ENCODE data around the gene IER5L.
A peak's percentile ranks its signal among the peaks of the same experiment; 100 is the strongest.

The IER5L gene

DNA sequence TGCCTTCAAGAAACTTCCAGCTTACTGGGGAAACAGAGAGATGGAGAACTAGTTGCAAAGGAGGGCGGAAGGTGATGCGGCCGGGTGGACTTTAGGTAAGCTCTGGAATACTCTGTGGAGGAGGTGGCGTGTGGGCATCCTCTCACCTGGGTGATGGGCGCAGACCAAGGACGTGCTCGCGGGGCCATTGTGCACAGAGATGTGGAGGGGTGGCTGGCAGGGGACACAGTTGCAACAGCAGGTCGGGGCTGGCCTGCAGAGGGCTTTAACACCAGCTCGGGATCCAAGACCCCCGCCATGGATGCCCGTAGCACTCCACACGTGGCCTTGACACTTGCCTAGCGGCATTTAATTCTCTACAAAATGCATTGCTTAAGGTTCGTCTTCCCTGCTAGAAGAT is 26.6 kb downstream of the IER5L start:
- no peaks in the 10 kb centered on the region for H3K9me3 Mint-ChIP-seq
- TF ChIP-seq, protein P1, sequence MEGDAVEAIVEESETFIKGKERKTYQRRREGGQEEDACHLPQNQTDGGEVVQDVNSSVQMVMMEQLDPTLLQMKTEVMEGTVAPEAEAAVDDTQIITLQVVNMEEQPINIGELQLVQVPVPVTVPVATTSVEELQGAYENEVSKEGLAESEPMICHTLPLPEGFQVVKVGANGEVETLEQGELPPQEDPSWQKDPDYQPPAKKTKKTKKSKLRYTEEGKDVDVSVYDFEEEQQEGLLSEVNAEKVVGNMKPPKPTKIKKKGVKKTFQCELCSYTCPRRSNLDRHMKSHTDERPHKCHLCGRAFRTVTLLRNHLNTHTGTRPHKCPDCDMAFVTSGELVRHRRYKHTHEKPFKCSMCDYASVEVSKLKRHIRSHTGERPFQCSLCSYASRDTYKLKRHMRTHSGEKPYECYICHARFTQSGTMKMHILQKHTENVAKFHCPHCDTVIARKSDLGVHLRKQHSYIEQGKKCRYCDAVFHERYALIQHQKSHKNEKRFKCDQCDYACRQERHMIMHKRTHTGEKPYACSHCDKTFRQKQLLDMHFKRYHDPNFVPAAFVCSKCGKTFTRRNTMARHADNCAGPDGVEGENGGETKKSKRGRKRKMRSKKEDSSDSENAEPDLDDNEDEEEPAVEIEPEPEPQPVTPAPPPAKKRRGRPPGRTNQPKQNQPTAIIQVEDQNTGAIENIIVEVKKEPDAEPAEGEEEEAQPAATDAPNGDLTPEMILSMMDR (IDR thresholded peaks at IDR 0.05): no peak
- H3K4me1 Mint-ChIP-seq: peaks cover 26% of the 10 kb centered on the region
- peaks cover 22% of the 10 kb centered on the region for H3K36me3 Mint-ChIP-seq (ENCODE audit: low read depth)
- H3K4me3 Mint-ChIP-seq: no peak overlapping the region
- DNase-seq: no peak
- H3K27ac Mint-ChIP-seq: peak overlapping the region; percentile 81
- H3K27me3 Mint-ChIP-seq (ENCODE audit: low read depth, poor library complexity): peaks cover 3% of the 10 kb centered on the region

DNA sequence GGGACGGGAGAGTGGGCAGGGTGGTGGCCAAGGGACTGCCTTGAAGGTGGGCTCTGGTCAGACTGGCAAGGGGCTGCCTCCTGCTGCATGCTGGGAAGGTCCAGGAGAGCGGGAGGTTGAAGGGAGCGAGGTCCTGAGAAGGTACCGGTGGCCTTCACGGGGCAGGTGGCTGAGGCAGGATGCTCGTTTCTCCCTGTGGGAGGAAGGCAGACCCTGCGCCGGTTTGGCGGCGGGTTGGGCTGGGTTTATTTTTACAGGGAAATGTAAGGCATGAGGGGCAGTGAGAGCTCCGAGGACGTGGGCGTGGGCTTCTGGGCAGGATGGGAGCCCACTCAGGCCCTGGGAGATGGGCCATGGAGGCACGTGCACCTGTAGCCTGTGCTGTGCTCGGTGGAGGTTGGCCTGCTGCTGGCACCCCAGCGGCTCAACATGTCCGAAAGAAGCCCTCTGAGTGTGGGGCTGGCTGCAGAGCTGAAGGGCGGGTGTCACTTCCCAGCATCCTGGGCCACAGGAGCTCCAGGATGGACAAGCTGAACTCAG is 27.3 kb downstream of the IER5L start:
- TF ChIP-seq, protein P1 (IDR thresholded peaks at IDR 0.05): no peak
- DNase-seq: no peak
- H3K4me3 Mint-ChIP-seq: no peak overlapping the region
- H3K4me1 Mint-ChIP-seq: peaks cover 33% of the 10 kb centered on the region
- no peaks in the 10 kb centered on the region for H3K9me3 Mint-ChIP-seq
- peaks cover 3% of the 10 kb centered on the region for H3K27me3 Mint-ChIP-seq (ENCODE audit: low read depth, poor library complexity)
- H3K36me3 Mint-ChIP-seq (ENCODE audit: low read depth): peaks cover 21% of the 10 kb centered on the region
- H3K27ac Mint-ChIP-seq: no peak overlapping the region

DNA sequence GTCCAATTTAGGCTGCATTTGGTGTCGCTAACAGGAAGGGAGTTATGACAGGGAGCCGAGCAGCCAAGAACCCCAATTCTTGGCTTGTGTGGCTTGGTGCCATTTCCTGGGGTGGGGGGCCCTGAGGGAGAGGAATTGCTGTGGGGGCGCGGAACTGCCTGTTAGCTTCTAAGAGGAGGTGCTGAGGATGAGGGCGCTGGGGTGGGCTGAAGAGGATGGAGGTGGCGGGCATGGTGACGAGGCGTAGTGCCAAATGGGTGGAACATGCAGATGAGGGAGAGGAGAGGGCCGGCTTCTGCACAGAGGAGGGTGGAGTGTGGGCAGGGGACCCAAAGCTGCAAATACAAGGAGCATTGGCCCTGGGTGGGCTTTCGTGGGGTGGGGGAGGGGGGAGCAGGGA is 27.9 kb downstream of the IER5L start:
- peaks cover 39% of the 10 kb centered on the region for H3K4me1 Mint-ChIP-seq
- H3K27ac Mint-ChIP-seq: peak overlapping the region; percentile 33
- TF ChIP-seq, protein P1 (IDR thresholded peaks at IDR 0.05): no peak
- H3K4me3 Mint-ChIP-seq: no peak overlapping the region
- DNase-seq: no peak
- peaks cover 16% of the 10 kb centered on the region for H3K36me3 Mint-ChIP-seq (ENCODE audit: low read depth)
- peaks cover 3% of the 10 kb centered on the region for H3K27me3 Mint-ChIP-seq (ENCODE audit: low read depth, poor library complexity)
- H3K9me3 Mint-ChIP-seq: no peaks in the 10 kb centered on the region

DNA sequence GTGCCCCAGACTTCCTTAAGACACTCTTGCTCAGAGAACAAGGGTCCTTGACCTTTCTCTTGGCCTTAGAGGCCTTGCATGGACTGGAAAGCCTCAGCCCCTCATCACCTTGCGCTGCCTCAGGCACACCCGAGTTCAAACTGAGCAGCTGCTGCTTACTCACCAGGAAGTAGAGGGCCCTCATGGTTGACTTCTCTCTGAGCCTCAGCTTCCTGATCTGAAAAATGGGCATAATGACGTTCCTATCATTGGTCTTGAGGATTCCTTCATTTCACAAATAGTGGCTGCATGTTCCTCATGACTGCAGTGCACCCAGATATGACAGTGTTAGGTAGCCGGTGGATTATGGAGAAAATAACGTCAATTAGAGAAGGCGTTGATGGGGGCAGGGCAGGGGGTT is 28.6 kb downstream of the IER5L start:
- Mint-ChIP-seq H3K27ac (peak overlapping the region; percentile 33), H3K9me3 (no peaks in the 10 kb centered on the region)

DNA sequence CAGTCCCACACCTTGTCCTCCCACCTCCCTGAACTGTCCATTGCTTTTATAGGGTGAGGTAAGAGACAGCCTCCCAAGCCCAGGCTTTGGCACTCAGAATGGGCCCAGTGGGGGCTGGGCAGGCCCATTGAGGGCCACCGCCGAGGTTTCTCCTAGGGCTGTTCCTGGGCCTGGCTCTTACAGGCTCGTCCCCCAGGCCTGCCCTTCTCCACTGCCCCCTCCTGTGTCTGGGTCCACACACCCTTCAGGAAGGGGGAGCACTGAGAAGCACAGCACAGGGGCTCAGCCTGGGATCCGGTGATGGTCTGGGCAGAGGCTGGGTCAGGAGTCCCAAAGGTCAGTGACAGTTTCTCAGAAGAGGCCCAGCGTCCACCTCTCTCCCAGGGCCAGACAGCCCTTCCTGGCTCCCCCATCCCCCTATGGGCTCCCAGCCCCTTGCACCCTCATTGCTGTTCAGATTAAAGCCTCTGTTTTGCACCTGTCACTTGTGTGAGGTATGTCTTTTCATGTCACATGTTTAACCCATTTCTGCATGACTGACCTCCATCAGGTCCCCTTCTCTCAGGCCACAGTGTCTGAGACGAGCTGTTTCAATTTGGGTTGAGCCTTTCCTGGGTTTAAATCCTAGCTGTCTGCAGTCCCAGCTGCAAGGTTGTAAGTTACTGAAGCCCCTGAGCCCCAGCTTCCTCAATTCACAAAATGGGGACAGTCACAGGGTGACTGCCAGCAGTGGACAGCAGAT is 29.4 kb downstream of the IER5L start:
- Mint-ChIP-seq H3K36me3 (ENCODE audit: low read depth) (peaks cover 18% of the 10 kb centered on the region), H3K9me3 (no peaks in the 10 kb centered on the region), H3K4me1 (peaks cover 50% of the 10 kb centered on the region), H3K27me3 (ENCODE audit: low read depth, poor library complexity) (peaks cover 6% of the 10 kb centered on the region), H3K27ac (peak overlapping the region; percentile 47), H3K4me3 (no peak overlapping the region)
- TF ChIP-seq, protein P1 (IDR thresholded peaks at IDR 0.05): no peak
- DNase-seq: no peak

More for the DNA sequence above, 28.6 kb downstream of the IER5L start:
- no peak overlapping the region for H3K4me3 Mint-ChIP-seq
- peaks cover 42% of the 10 kb centered on the region for H3K4me1 Mint-ChIP-seq
- peaks cover 16% of the 10 kb centered on the region for H3K36me3 Mint-ChIP-seq (ENCODE audit: low read depth)
- H3K27me3 Mint-ChIP-seq (ENCODE audit: low read depth, poor library complexity): peaks cover 3% of the 10 kb centered on the region
- TF ChIP-seq, protein P1 (IDR thresholded peaks at IDR 0.05): no peak
- no peak for DNase-seq
